Measurements from ENCODE around the gene NADK2. TPM values are rescaled to one million over a fixed set of nuclear protein-coding genes. Genes with fewer than 3 reads are reported as not detected.

The NADK2 gene
- total and polyA plus RNA-seq, 2 donors (not counting 1 experiment from before 2014, with no cell fraction given) = 11.6 to 26.9 TPM

- Histone ChIP-seq H3K36me3 (ENCODE audit: control insufficient read depth, insufficient read depth, low read length) (no peaks in the 10 kb centered on the region), H2AFZ (ENCODE audit: low read length) (no peak overlapping the region), H3K4me2 (ENCODE audit: extremely low read depth, insufficient read depth, low read length) (no peak overlapping the region), H4K20me1 (ENCODE audit: control insufficient read depth, extremely low read depth, insufficient read depth, low read length) (no peaks in the 10 kb centered on the region), H3K9ac (ENCODE audit: insufficient read depth, low read length) (no peak overlapping the region), H3K9me3 (ENCODE audit: control insufficient read depth, insufficient read depth, low read depth, low read length) (no peaks in the 10 kb centered on the region), H3K27ac (ENCODE audit: insufficient read depth, low read length) (no peak overlapping the region), H3K4me1 (ENCODE audit: control insufficient read depth, extremely low read depth, insufficient read depth, low read length) (no peaks in the 10 kb centered on the region), H3K27me3 (ENCODE audit: control insufficient read depth, insufficient read depth, low read length) (no peaks in the 10 kb centered on the region), H3K4me3 (replicated peaks in 1 of 4; ENCODE audit: control extremely low read depth in 1 of 4, insufficient read depth in 1 of 4, low read depth in 3 of 4, low read length in 4 of 4) (no peak overlapping the region), H3K79me2 (ENCODE audit: control insufficient read depth, insufficient read depth, low read length) (no peaks in the 10 kb centered on the region)
- TF ChIP-seq CTCF (conservative IDR thresholded peaks at IDR 0.05 in 1 of 2, IDR thresholded peaks at IDR 0.05 in 1 of 2; ENCODE audit: low read depth in 1 of 2, low read length in 2 of 2) = no peak
- TF ChIP-seq EZH2 (IDR thresholded peaks at IDR 0.05; ENCODE audit: low read length, missing control alignments) = no peak
- no peak for DNase-seq (ENCODE audit: low read depth in 2 of 2)
Observed at GRCh38 chr5:36253575-36253974, 11.8 kb upstream of the NADK2 start.

DNA sequence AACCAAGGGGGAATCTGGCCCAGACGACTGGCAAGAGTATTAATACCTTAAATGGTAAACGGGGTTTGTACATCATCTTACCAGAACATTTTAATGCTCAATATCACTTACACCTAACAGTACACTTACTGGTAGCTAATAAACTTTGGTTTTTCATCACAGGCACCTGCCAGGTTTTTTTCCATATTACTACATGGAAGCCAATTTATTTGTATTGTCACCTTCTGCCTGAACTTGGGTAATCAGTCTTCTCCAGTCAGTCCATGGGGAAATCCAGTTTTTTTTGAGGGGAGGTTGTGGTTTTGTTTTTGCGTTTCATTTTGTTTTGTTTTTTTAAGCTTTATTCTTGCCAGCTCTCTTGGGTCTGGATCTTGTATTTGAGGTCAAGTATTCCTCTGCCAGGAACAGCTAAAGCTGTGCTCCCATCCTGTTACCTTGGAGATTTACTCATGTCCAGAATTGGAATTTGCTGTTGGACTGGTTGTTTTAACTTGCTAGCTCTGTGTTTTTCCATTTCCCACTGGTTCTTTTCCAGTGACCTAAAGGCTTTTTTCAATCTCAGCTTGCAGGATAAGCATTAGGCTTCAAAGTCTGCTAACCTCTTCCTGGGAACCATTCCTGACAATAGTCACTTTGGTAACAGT, 11.1 kb upstream of the NADK2 start:
- Histone ChIP-seq H3K27ac (ENCODE audit: insufficient read depth, low read length) (no peak overlapping the region), H3K9me3 (ENCODE audit: control insufficient read depth, insufficient read depth, low read depth, low read length) (no peaks in the 10 kb centered on the region), H3K79me2 (ENCODE audit: control insufficient read depth, insufficient read depth, low read length) (no peaks in the 10 kb centered on the region), H3K4me1 (ENCODE audit: control insufficient read depth, extremely low read depth, insufficient read depth, low read length) (no peaks in the 10 kb centered on the region), H3K36me3 (ENCODE audit: control insufficient read depth, insufficient read depth, low read length) (no peaks in the 10 kb centered on the region), H4K20me1 (ENCODE audit: control insufficient read depth, extremely low read depth, insufficient read depth, low read length) (no peaks in the 10 kb centered on the region), H3K9ac (ENCODE audit: insufficient read depth, low read length) (no peak overlapping the region), H3K4me2 (ENCODE audit: extremely low read depth, insufficient read depth, low read length) (no peak overlapping the region), H3K4me3 (replicated peaks in 1 of 4; ENCODE audit: control extremely low read depth in 1 of 4, insufficient read depth in 1 of 4, low read depth in 3 of 4, low read length in 4 of 4) (no peak overlapping the region), H3K27me3 (ENCODE audit: control insufficient read depth, insufficient read depth, low read length) (no peaks in the 10 kb centered on the region), H2AFZ (ENCODE audit: low read length) (no peak overlapping the region)
- DNase-seq (ENCODE audit: low read depth in 2 of 2) = peak; percentile 60 to 79
- TF ChIP-seq CTCF (conservative IDR thresholded peaks at IDR 0.05 in 1 of 2, IDR thresholded peaks at IDR 0.05 in 1 of 2; ENCODE audit: low read depth in 1 of 2, low read length in 2 of 2) = no peak
- TF ChIP-seq EZH2 (IDR thresholded peaks at IDR 0.05; ENCODE audit: low read length, missing control alignments) = no peak

- no peak overlapping the region for H3K4me3 ChIP-seq (replicated peaks in 1 of 4; ENCODE audit: control extremely low read depth in 1 of 4, insufficient read depth in 1 of 4, low read depth in 3 of 4, low read length in 4 of 4)
- TF ChIP-seq EZH2 (IDR thresholded peaks at IDR 0.05; ENCODE audit: low read length, missing control alignments) (no peak), CTCF (conservative IDR thresholded peaks at IDR 0.05 in 1 of 2, IDR thresholded peaks at IDR 0.05 in 1 of 2; ENCODE audit: low read depth in 1 of 2, low read length in 2 of 2) (no peak)
- no peak overlapping the region for H3K27ac ChIP-seq (ENCODE audit: insufficient read depth, low read length)
- H3K79me2 ChIP-seq (ENCODE audit: control insufficient read depth, insufficient read depth, low read length) = no peaks in the 10 kb centered on the region
- H4K20me1 ChIP-seq (ENCODE audit: control insufficient read depth, extremely low read depth, insufficient read depth, low read length) = no peaks in the 10 kb centered on the region
- H3K9ac ChIP-seq (ENCODE audit: insufficient read depth, low read length) = no peak overlapping the region
- H2AFZ ChIP-seq (ENCODE audit: low read length) = no peak overlapping the region
- no peaks in the 10 kb centered on the region for H3K9me3 ChIP-seq (ENCODE audit: control insufficient read depth, insufficient read depth, low read depth, low read length)
- no peaks in the 10 kb centered on the region for H3K36me3 ChIP-seq (ENCODE audit: control insufficient read depth, insufficient read depth, low read length)
- H3K4me2 ChIP-seq (ENCODE audit: extremely low read depth, insufficient read depth, low read length) = no peak overlapping the region
- no peaks in the 10 kb centered on the region for H3K27me3 ChIP-seq (ENCODE audit: control insufficient read depth, insufficient read depth, low read length)
- H3K4me1 ChIP-seq (ENCODE audit: control insufficient read depth, extremely low read depth, insufficient read depth, low read length) = no peaks in the 10 kb centered on the region
- DNase-seq (ENCODE audit: low read depth in 2 of 2) = no peak
Observed at GRCh38 chr5:36251218-36251617, 9.5 kb upstream of the NADK2 start.
